ENCODE results near the gene SNRK. TPM values are rescaled to one million over a fixed set of nuclear protein-coding genes. Genes with fewer than 3 reads are reported as not detected.

Gene SNRK
- total RNA-seq, 1 experiment from 2014 or later, result 12.0 TPM

DNA sequence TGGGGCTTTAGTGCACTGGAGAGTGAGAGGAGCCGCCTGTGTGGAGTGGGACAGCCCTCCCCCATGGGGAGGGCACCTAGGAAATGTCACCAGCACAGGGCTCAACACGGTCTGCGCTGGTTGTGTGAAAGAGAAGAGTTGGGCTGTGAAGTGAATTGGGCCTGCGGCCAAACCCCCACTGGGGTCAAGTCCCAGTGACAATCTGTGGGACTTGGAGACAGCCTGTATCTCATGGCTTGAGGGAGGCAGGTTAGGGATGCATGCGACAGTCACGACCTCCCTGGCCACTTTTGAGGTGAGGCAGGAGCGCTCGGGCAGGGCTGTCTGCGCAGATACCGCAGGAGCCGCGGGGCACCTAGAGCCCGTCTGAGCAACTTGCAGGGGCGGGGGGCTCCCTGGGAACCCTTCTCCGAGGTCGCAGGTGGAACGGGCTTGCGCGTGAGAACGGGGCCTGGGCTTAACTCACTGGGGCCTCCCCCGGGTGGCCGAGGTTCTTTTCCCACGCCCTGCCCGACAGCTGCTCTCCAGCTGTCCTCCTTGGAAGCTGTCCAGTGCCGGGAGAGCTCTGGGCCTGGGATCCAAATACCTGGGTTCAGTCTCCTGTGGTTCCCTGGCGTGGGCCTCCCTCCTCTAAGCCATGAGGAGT is 77.4 kb downstream of the SNRK start:
- no peak overlapping the region for H3K9ac ChIP-seq (ENCODE audit: extremely low read depth, insufficient read length, low read length)
- H3K4me1 Mint-ChIP-seq, result peaks cover 36 to 42% of the 10 kb centered on the region in 2 experiments
- H4K5ac ChIP-seq (ENCODE audit: insufficient read length, low read depth, low read length), result no peak overlapping the region
- WGBS (ENCODE audit: extremely low coverage, insufficient read length, low lambda C conversion rate), result no CpG with 5 or more reads among the region's 26 CpGs
- H3K79me1 ChIP-seq (ENCODE audit: insufficient read depth, low read depth, low read length, poor library complexity, severe bottlenecking), result no peaks in the 10 kb centered on the region
- no peak overlapping the region for H3K4ac ChIP-seq (ENCODE audit: low read depth, low read length)
- H2BK20ac ChIP-seq (ENCODE audit: low read depth, low read length, poor library complexity, severe bottlenecking), result no peak overlapping the region
- H3T11ph ChIP-seq (ENCODE audit: low read length), result no peak overlapping the region
- peaks cover 4% of the 10 kb centered on the region; the same call in 1 of the 2 replicates for H3K4me1 ChIP-seq (ENCODE audit: insufficient read depth, low read length)
- TF ChIP-seq, protein P1, sequence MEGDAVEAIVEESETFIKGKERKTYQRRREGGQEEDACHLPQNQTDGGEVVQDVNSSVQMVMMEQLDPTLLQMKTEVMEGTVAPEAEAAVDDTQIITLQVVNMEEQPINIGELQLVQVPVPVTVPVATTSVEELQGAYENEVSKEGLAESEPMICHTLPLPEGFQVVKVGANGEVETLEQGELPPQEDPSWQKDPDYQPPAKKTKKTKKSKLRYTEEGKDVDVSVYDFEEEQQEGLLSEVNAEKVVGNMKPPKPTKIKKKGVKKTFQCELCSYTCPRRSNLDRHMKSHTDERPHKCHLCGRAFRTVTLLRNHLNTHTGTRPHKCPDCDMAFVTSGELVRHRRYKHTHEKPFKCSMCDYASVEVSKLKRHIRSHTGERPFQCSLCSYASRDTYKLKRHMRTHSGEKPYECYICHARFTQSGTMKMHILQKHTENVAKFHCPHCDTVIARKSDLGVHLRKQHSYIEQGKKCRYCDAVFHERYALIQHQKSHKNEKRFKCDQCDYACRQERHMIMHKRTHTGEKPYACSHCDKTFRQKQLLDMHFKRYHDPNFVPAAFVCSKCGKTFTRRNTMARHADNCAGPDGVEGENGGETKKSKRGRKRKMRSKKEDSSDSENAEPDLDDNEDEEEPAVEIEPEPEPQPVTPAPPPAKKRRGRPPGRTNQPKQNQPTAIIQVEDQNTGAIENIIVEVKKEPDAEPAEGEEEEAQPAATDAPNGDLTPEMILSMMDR (conservative IDR thresholded peaks at IDR 0.05), result no peak
- H4K91ac ChIP-seq (ENCODE audit: insufficient read length, low read depth, low read length), result no peak overlapping the region
- H3K18ac ChIP-seq (ENCODE audit: insufficient read length, low read depth, low read length), result no peak overlapping the region
- no peak overlapping the region for H3K4me2 ChIP-seq (ENCODE audit: insufficient read depth, insufficient read length, low read length)
- peaks cover 10 to 29% (median 13%) of the 10 kb centered on the region in 3 experiments for H3K36me3 Mint-ChIP-seq (ENCODE audit: insufficient read depth in 1 of 3, low read depth in 3 of 3)
- H3K14ac ChIP-seq (ENCODE audit: insufficient read depth, low read length), result no peak overlapping the region; the same call in 1 of the 2 replicates
- DNase-seq, result no peak
- H2AFZ ChIP-seq (ENCODE audit: low read length), result no peak overlapping the region
- no peaks in the 10 kb centered on the region for H3K9me3 Mint-ChIP-seq
- no peak overlapping the region for H3K4me3 Mint-ChIP-seq
- no peak overlapping the region for H4K8ac ChIP-seq (replicated peaks; ENCODE audit: insufficient read length, low read depth, low read length)
- H3K27ac ChIP-seq (ENCODE audit: insufficient read length, low read depth, low read length), result no peak overlapping the region
- H4K20me1 ChIP-seq (ENCODE audit: control insufficient read depth, insufficient read depth, insufficient read length), result no peaks in the 10 kb centered on the region
- H3K27ac Mint-ChIP-seq, result peak overlapping the region in 2 of 3 experiments; percentile 9 to 63; a peak in 2 of 7 replicates
- H3K27me3 ChIP-seq (ENCODE audit: insufficient read depth, low read length), result no peaks in the 10 kb centered on the region
- no peak overlapping the region for H2AK5ac ChIP-seq (ENCODE audit: insufficient read length, low read length)
- H2BK5ac ChIP-seq (ENCODE audit: insufficient read length, low read length), result no peak overlapping the region
- H3K56ac ChIP-seq (ENCODE audit: insufficient read length, low read depth, low read length), result no peak overlapping the region
- no peaks in the 10 kb centered on the region for H3K9me3 ChIP-seq (ENCODE audit: control insufficient read depth, low read depth, low read length)
- no peak overlapping the region for H2BK15ac ChIP-seq (ENCODE audit: low read depth, low read length)
- peaks cover 4% of the 10 kb centered on the region for H3K27me3 Mint-ChIP-seq (ENCODE audit: low read depth)
- no peaks in the 10 kb centered on the region for H3K23me2 ChIP-seq (ENCODE audit: insufficient read length, low read depth, low read length, poor library complexity, severe bottlenecking)
- H2BK120ac ChIP-seq (ENCODE audit: low read depth, low read length, poor library complexity, severe bottlenecking), result no peak overlapping the region
- no peak overlapping the region for H3K23ac ChIP-seq (ENCODE audit: insufficient read length, low read depth, low read length)
- no peaks in the 10 kb centered on the region for H3K79me2 ChIP-seq (ENCODE audit: insufficient read depth, low read length)
- H2BK12ac ChIP-seq (ENCODE audit: insufficient read length, low read depth, low read length), result no peak overlapping the region
